ENCODE measurements around the gene ASPDH.

ASPDH gene

GRCh38 chr19:50513746-50514345, at the start of gene ASPDH:
ASPDH (minus strand) TSS chr19:50513913; CDS start chr19:50513823, 90 bp downstream.
- no peak for DNase-seq (ENCODE audit: low read depth)

GRCh38 chr19:50562996-50563395, 49.3 kb upstream of the ASPDH start:
- no peak for DNase-seq (ENCODE audit: low read depth)

DNA sequence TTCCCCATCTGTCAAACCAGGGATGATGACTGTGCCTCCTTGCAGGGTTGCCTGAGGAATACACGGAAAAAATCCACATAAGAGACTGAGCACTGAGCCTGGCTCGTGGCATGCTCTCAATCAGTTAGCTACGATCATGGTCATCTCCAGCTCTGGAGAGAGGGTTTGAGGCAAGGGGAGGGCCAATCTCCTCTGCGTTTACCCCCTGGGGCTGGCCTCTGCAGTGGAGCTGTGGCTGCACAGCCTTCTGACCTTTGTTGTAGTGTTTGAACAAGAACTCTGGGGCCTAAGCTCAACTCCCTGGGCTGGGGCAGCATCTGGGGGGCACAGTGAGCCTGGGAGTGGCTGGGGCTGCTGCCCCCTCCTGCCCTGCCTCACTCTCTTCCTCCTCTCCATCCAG, 48.6 kb upstream of the ASPDH start:
- no peak for DNase-seq (ENCODE audit: low read depth)

GRCh38 chr19:50559636-50560035, 45.9 kb upstream of the ASPDH start:
- DNase-seq (ENCODE audit: low read depth) = no peak

DNA sequence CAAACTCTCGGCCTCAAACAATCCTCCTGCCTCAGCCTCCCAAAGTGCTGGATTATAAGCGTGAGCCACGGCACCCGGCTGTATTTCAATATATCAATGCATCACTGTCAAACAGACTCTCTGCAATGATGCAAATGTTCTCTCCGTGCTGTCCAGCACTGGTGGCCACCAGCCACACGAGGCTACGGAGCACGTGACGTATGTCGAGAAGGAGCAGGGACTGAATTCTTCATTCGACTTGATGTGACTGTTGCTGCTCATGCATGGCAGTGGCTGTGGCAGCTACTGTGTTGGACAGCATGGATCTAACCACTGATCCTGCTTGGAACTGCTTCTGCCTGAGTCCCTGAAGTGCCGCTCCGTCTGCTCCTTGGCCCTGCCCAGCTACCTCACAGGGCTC, 44.7 kb upstream of the ASPDH start:
- no peak for DNase-seq (ENCODE audit: low read depth)

GRCh38 chr19:50558039-50558438, 44.3 kb upstream of the ASPDH start:
- DNase-seq (ENCODE audit: low read depth) = no peak

GRCh38 chr19:50557009-50557613, 43.4 kb upstream of the ASPDH start:
- no peak for DNase-seq (ENCODE audit: low read depth)

GRCh38 chr19:50556282-50557008, 42.7 kb upstream of the ASPDH start:
- DNase-seq (ENCODE audit: low read depth) = no peak

- DNase-seq (ENCODE audit: low read depth) = no peak
These were observed 42.0 kb upstream of the ASPDH start for GRCh38 chr19:50555450-50556281.

- no peak for DNase-seq (ENCODE audit: low read depth)
These were observed 41.3 kb upstream of the ASPDH start for GRCh38 chr19:50555033-50555432.

- DNase-seq (ENCODE audit: low read depth) = no peak
These were observed 40.5 kb upstream of the ASPDH start for GRCh38 chr19:50554212-50554611.

DNA sequence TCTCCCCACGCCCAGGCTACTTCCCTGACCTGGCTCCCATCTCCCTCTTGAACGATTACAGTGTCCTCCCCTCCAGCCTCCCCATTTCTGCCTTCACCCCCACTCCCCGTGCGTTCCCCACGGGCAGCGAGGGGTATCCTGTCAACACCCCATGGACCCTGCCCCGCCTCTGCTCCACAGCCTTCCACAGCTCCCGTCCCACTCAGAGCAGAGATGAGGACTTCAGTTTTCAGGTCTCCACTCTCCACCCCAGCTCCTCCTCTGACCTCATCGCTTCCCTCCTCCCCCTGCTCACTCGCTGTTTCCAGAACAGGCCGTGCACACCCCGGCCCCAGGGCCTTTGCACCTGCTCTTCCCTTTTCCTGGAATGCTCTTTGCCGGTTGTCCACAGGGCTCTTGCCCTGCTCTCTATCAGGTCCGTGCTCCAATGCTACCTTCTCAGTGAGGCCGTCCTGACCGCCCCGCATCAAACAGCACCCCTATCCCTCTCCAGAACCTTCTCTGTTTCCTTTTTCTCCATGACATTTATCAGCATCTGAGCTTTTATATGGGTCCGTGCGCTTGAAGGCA, 39.5 kb upstream of the ASPDH start:
- DNase-seq (ENCODE audit: low read depth) = no peak

- DNase-seq (ENCODE audit: low read depth) = no peak
These were observed 38.8 kb upstream of the ASPDH start for GRCh38 chr19:50552540-50552939.

DNA sequence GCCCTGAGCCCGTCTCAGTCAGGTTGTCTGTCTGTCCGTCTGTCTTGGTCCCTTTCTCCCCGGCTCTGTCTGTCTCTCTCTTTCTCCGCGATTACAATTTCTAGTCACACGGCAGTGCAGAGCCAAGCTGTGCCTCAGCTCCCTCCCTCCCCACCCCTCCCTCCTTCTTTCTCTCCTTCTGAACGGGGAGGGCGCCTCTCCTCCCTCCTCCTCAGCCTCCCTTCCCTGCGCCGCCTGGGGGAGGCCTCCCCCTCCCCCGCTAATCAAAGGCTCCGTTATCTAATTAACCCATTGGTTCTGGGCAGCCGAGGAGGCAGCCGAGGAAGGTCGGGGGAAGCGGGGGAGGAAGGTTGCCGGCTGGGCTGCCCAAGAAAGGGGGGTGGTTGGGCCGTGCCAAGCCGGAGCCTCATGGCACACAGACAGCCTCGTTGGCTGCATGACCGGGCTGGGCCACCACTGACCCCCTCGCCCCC, 38.0 kb upstream of the ASPDH start:
- DNase-seq (ENCODE audit: low read depth) = no peak

GRCh38 chr19:50551034-50551714, 37.5 kb upstream of the ASPDH start:
- DNase-seq (ENCODE audit: low read depth) = no peak

- no peak for DNase-seq (ENCODE audit: low read depth)
These were observed 36.9 kb upstream of the ASPDH start for GRCh38 chr19:50550594-50550966.

- DNase-seq (ENCODE audit: low read depth) = no peak
These were observed 36.3 kb upstream of the ASPDH start for GRCh38 chr19:50549927-50550593.

GRCh38 chr19:50549059-50549926, 35.6 kb upstream of the ASPDH start:
- no peak for DNase-seq (ENCODE audit: low read depth)

GRCh38 chr19:50548191-50549058, 34.7 kb upstream of the ASPDH start:
- DNase-seq (ENCODE audit: low read depth) = no peak
